GM18868 (cell line): ENCODE results near the gene TCIRG1.

Experiments used
- ATAC-seq: cut with Tn5 transposase; IDR thresholded peaks from one replicate; pipeline ENCODE4 v1.9.1; 2021; ENCODE audit warnings: mild to moderate bottlenecking, moderate library complexity; ENCODE audit not compliant: unreplicated experiment

The TCIRG1 gene

DNA sequence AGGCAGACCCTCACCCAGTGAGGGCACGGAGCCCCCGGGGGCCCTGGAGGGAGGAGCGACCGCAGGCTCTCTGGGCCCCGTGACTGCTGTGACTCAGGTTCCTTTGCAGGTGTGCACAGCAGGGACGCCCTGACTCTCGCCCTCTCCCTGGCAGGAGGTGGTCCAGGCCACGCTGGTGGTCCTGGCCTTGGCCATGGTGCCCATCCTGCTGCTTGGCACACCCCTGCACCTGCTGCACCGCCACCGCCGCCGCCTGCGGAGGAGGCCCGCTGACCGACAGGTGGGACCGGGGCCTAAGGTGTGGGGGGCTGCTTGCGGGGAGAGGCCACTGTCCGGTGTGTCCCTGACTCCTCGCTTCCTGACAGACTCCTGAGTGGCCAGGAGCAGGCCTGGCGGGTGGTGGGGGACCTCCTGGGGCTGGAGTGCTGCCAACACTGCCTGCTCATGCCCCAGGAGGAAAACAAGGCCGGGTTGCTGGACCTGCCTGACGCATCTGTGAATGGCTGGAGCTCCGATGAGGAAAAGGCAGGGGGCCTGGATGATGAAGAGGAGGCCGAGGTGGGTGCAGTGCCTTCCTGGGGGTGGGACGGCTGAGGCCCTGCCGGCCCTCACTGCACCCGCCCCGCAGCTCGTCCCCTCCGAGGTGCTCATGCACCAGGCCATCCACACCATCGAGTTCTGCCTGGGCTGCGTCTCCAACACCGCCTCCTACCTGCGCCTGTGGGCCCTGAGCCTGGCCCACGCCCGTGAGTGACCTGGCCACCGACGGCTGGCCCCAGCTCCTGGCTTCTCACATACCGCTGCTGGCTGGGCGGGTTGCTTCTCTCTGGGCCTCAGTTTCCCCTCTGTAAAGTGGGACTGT, 10.9 kb downstream of the TCIRG1 start:
- no peak for ATAC-seq

DNA sequence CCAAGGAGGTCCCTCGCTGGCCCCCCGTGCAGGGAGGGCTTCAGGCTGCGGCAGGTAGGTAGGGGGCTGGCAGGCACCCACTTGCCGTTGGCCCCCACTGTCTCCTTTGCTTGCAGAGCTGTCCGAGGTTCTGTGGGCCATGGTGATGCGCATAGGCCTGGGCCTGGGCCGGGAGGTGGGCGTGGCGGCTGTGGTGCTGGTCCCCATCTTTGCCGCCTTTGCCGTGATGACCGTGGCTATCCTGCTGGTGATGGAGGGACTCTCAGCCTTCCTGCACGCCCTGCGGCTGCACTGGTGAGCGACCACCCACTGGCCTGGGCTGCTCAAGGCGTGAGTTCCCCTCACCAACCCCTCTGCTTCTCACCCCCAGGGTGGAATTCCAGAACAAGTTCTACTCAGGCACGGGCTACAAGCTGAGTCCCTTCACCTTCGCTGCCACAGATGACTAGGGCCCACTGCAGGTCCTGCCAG, 11.6 kb downstream of the TCIRG1 start:
- no peak for ATAC-seq

DNA sequence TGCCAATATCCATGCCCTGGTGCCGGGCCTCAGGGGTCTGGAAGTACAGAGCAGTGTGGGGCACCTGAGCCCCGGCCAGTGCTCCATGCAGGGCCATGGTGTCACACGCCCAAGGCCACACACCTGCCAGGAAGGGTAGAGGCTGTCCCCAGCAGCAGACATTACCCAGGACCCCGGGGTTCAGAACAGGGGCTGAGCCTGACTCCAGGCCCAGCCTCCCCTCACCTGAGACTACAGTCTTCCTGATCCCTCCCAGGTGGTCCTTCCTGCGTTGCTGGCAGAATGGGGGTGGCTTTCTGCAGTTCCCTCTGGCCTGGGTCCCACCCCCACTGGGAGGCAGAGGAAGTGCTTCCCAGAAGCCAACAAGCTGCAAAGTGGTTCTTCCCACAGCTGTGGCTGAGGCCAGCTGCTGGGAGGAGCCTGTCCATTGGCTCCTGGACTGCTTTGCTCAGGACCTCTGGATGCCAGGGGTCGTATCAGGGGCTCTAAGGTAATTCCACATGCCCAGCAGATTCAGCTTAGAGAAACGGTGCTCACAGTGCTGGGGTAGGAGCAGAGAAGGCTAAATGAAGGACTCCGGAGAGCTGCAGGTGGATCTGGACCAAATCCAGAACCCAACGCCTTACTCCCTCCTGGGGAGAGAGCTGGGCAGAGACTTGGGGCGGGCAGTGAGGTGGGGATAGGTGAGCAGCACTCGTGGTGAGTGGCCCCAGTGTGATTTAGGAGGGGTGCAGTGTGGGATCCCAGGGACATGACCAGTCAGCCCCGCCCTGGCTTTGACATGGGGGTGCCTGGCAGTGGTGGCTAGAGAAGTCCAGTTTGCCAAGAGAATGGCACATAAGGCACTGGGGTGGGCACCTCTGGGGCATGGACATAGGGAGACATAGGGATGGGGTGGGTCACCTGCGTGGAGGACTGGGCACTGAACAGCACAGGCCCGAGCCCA, 12.6 kb downstream of the TCIRG1 start:
- ATAC-seq, result no peak

DNA sequence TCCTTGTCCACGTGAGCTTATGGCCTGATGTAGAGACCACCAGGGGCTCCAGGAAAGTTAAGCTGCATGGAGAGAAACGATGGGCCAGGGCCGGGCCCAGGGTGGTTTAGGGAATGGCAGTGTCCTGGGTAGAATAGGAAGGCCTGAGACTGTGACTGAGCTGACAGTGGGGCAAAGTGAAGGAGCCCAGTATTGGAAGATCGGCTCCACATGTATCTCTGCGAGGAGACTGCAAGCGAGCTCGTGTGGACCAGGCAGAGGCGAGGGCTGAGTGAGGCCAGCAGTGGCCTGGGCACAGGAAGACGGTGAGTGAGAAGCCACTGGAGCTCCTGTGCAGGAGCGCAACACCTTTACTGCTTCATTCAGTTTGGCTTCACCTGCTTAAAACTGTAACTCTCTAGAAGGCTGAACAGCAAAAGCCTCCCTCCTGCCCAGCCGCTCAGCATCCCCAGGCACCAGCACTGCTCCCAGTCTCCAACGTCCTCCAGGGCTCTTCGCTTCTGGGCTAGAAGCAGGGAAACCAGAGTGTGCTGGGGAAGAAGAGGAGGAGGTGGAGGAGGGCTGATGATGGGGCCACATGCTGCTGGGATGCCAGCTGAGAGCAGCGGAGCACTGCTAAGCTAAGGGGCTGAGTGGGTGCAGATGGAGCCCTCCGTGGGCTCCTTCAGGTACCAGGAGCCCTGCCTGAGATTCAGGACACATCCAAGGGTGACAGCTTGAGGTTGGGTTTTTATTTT, 13.5 kb downstream of the TCIRG1 start:
- ATAC-seq, result no peak

DNA sequence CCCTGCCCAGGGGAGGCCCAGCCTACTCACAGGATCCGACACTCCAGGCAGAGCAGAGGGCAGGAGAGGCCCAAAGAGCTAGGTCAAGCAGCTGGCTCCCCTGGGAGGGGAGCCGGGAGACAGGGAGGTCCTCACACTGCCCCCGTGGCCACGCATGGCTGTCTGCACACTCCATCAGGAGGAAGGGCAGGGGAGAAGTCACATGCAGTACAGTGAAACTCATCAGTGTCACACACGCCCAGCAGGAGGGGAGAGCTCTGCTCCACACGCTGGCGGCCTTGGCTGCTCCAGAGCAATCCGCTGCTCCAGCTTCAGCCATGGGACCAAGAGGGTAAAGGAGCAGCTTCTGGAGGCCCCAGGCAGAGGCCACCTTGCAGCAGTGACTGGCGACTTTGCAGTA, 14.3 kb downstream of the TCIRG1 start:
- no peak for ATAC-seq

DNA sequence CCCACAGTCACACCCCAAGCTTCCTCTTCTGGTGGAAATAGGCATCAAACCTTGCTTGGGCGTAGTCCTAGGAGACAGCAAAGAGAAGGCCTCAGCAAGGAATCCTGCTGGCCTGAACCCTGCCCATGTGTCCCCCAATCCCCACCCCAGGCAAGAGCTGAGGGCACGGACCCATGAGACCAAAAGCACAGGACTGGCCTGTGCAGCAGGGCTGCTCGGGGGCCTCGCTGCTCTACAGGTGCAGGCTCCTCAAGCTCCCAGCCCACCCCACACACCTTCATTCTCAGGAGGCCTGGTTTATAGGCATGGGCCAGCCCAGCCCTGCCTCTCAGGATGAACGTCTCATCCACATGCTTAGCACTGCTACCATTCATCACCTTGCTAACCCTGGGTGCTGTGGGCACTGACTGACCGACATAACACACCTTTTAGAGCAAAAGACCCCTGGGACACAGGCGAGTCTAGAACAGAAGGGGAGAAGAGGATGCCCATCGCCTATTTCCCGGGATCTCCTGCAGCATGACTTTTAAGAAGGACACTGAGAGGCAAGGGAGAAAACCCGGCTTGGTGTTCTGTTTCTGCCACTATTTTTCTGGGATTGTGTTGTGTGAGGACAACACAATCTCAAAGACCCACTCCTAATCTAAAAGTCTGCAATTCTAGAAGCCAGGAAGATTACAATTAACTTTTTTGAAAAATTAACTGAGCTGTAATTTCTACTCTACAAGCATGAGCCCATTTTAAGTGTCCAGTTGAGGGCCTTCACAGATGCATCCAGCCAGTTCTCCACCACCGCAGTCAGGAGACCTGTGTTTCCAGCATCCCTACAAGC, 15.4 kb downstream of the TCIRG1 start:
- no peak for ATAC-seq

DNA sequence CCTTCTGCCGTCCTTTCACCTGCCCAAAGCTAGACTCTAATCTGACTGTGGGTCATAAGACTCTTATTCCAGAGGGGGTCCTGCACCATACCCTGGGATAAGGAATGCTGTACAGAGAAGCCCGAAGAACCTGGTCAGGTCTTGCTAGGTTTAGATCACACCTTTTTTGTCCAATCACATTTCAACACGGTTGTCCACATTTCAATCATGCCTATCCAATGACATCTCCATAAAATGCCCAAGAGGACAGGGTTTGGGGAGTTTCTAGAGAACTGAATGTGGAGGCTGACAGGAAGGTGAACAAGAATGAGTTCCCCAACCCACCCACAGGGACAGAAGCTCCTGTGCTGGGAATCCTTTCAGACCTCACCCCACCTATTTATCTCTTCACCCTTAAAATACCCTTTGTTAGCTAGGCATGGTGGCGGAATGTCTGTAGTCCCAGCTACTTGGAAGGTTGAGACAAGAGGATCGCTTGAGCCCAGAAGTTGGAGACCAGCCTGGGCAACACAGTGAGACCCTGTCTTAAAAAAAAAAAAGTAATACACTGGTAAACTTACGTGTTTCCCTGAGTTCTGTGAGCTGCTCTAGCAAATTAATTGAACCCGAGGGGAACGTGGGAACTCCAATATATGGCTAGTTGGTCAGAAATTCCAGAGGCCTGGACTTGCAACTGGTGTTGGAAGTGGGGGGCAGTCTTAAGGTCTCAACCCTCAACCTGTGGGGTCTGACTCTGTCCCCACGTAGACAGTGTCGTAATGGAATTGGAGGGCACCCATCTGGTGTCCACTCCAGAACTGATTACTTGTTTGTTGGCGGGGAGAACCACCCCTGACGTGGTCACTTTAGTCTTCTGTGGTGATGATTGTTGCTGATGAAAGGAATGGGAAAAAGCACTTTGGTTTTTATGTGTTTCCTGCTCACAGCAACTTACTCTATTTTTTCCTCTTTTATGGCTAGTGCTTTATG, 17.8 kb downstream of the TCIRG1 start:
- ATAC-seq, result no peak

DNA sequence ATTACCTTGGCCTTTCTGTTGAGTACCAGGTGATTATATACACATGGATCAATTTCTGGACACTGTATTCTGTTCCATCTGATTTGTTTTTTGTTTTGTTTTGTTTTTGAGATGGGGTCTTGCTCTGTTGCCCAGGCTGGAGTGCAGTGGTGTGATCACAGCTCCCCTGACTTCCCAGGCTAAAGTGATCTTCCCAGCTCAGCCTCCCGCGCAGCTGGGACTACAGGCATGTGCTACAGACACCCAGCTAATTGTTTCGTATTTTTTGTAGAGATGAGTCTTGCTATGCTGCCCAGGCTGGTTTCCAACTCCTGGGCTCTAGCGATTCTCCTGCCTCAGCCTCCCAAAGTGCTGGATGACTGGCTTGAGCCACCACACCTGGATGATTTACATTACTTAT, 19.0 kb downstream of the TCIRG1 start:
- ATAC-seq, result no peak

DNA sequence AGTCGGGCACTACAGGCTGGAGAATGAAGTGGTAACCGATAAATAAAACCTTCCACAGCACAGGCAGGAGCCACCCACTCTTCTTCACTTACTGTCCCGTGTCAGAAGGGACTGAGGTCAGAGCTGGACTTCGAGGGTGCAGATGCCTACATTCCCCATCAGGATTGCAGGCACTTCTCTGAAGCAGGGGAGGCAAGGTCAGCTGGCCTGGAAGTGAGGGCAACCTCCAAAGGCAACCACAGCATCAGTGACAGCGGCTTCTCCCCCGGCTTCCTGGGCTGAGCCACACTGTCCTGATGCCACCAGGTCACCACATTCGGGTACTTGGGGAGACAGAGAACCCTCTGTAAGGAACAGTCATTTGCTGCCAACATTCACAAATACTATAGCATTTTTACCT, 22.7 kb downstream of the TCIRG1 start:
- no peak for ATAC-seq

DNA sequence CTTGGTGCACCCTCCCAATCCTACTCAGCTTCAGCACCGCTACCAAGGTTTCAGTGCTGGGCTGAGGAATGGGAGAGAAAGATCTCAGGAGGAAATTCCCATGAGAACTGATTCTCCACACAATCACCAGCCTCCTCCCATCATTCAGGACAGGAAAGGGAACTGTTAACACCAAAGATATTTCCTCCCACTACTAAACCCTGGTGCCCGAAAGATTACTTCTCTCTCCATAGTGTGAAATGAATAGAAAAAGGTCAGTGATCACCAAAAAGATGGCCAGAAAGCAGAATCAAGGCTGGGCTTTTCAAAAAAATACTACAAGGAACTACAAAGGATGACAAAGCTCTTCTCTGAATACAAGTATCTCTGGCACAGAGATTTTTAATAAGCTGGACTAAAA, 26.1 kb downstream of the TCIRG1 start:
- no peak for ATAC-seq

DNA sequence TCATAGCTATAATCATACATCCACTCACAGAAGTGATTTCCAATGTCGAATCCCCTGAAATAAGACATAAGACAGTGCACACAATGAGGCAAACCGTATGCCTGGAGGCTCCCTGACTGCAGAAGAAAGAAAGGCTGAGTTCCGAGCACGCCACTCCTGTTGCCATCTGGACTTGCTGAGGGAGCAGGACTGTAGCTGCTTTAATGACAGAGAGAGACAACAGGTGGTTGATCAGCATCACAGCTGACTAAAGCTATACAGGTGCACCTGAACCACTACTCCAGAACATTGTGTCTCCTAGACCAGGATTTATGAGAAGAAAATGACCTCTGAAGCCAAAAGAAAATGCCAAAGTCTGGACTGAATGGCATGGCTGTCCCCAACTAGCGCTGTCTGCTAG, 27.0 kb downstream of the TCIRG1 start:
- ATAC-seq, result no peak

DNA sequence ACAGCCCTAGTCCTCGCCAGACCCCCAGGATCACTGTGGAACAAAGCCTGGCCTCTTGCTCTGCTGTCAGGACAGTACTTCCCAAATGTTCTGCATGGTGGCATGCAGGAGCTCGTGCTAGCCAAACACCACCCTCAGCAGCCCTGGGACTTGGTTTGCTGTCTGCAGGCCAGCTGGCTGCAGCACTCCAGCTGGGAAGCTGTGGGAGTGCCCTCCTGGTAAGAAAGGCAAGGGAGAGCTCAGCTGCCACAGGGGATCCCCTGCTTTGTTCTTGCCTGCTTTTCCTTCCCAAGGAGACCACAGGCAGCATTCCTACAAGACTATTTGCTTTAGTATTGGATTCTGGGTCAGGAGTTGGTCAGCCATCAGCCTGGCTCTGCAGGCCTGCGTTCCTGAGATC, 27.9 kb downstream of the TCIRG1 start:
- no peak for ATAC-seq

DNA sequence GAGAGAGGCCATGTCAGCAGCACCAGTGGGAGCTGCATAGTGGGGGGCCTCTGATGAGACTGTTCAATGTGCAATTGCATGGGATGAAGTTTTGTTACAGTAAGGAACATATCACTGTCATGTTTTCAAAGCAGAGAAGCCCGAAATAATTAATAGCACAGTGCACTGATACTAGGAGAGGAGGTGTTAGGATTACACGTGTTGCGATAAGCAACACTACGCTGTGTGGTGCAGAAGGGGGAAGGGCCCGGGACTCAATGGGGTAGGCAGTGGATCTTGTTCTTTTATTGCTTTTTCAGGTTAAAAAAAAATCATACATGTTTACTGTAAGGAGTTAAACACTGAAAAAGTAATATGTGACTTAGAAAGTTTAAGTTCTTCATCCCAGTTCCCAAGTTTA, 29.2 kb downstream of the TCIRG1 start:
- ATAC-seq, result no peak

DNA sequence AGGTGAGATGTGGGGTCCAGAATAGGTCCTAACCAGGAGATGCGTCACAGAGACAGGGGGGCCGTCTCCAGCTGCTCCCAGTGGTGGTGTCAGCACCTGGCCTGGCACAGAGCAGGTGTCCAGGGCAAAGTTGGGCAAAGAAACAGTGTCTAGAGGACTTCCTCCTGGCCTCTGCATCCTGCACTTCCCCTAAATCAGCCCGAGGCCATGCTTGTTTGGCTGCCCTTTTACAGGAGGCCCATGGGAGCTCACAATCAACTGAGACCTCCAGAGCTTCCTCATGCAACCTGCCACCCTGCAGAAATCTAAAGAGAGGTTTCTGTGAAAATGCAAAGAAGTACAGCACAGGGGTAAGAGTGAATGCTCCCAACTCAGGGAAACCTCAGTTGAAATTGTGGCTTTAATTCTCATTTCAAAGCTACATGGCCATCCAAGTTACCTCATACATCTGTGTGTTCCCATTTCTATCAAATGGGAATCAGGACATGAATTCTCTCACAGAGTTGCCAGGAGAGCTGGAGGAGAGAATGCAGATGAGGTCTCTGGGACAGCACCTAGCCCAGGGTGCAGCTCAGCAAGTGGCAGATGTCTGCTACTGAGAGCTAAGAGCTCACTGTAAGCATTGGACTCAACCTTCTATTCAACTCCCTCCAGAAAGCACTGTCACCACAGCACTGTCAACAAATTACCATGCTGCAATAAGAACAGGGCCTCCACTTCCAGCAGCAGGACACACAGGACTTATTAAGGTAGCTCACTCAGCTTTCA, 32.6 kb downstream of the TCIRG1 start:
- ATAC-seq, result no peak

DNA sequence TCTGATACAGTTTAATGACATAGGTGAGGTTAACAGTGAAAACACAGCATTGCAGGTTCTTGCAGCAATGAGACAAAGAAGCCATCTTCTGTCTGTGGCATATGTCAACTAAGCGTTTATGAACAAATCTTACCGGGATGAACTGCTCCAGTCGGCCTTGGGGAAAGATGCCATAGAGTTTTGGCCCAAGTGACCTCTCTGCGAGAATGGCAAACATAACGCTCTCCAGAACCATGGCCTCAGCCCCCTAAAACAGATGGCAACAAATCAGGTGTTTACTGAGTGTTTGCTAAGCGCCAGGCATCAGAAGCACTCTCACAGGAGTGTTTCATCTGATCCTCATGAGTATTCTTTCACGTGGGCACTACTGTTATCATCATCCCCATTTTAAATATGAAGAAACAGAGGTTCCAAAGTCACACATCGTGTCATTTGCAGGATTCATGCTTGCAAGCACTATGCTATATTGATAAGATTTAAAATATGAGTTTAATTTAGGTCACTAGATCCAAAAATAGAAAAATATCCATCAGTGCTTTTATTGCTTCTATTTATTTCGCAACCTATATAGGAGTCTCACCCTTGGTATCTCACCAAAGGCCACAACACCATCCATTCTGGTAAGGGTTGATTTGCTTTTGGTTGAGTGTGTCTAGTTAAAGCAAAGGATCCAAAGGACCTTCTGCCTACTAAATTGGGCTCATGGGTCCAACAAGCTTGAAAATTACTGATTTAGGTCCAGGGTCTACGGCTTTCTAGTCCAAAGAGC, 35.9 kb downstream of the TCIRG1 start:
- no peak for ATAC-seq

DNA sequence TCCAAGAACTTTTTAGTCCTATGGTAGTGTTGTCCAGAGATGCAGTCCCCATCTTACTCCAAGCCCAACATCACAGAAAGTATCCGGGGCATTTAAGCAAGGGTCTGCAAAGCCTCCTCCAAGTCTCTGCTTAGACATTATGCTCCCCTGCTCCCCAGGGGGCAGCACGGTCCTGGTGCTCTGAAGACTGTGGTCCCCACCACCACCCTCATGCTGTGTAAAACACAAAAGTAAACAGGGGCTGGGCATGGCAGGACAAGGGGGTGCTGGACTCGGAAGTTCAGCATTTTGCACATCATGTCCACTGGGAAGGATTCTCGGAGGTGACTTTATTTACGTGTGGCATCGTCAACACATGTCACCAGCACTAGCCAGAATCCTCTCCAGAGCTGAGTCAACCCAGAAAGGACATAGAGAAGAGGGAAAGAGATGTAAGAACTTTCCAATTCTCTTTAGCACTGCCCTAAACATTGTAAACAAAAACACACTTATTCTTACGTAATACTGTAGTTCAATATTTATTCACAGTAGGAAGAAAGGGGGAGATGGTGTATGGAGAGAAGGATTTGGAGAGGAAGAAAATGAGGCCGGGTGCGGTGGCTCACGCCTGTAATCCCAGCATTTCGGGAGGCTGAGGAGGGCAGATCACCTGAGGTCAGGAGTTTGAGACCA, 37.7 kb downstream of the TCIRG1 start:
- no peak for ATAC-seq
